Measurements from ENCODE around the gene FOXP1. TPM values are rescaled to one million over a fixed set of nuclear protein-coding genes. Genes with fewer than 3 reads are reported as not detected.

Gene FOXP1
- total RNA-seq, 1 donor, result 455 TPM

- H3K9me3 ChIP-seq (ENCODE audit: low read depth, low read length), result no peaks in the 10 kb centered on the region
- peaks cover 54% of the 10 kb centered on the region for H3K4me1 ChIP-seq (ENCODE audit: insufficient read depth, low read length)
- no peak overlapping the region for H3K4me3 ChIP-seq (ENCODE audit: low read length)
- H3K27me3 ChIP-seq (ENCODE audit: insufficient read depth, low read length), result no peaks in the 10 kb centered on the region
Observed at GRCh38 chr3:71487418-71487817, 96.1 kb downstream of the FOXP1 start.

GRCh38 chr3:71486831-71487230 is 96.7 kb downstream of the FOXP1 start:
- no peak overlapping the region for H3K4me3 ChIP-seq (ENCODE audit: low read length)
- H3K4me1 ChIP-seq (ENCODE audit: insufficient read depth, low read length), result peaks cover 53% of the 10 kb centered on the region
- H3K9me3 ChIP-seq (ENCODE audit: low read depth, low read length), result no peaks in the 10 kb centered on the region
- no peaks in the 10 kb centered on the region for H3K27me3 ChIP-seq (ENCODE audit: insufficient read depth, low read length)

- Histone ChIP-seq H3K9me3 (ENCODE audit: low read depth, low read length) (no peaks in the 10 kb centered on the region), H3K27me3 (ENCODE audit: insufficient read depth, low read length) (no peaks in the 10 kb centered on the region), H3K4me3 (ENCODE audit: low read length) (no peak overlapping the region), H3K4me1 (ENCODE audit: insufficient read depth, low read length) (peaks cover 52% of the 10 kb centered on the region)
Observed at GRCh38 chr3:71485896-71486295, 97.6 kb downstream of the FOXP1 start.

GRCh38 chr3:71484452-71484851 is 99.1 kb downstream of the FOXP1 start:
- H3K4me3 ChIP-seq (ENCODE audit: low read length), result no peak overlapping the region
- no peaks in the 10 kb centered on the region for H3K27me3 ChIP-seq (ENCODE audit: insufficient read depth, low read length)
- H3K9me3 ChIP-seq (ENCODE audit: low read depth, low read length), result no peaks in the 10 kb centered on the region
- peaks cover 56% of the 10 kb centered on the region for H3K4me1 ChIP-seq (ENCODE audit: insufficient read depth, low read length)

- Histone ChIP-seq H3K9me3 (ENCODE audit: low read depth, low read length) (no peaks in the 10 kb centered on the region), H3K4me1 (ENCODE audit: insufficient read depth, low read length) (peaks cover 57% of the 10 kb centered on the region), H3K4me3 (ENCODE audit: low read length) (no peak overlapping the region), H3K27me3 (ENCODE audit: insufficient read depth, low read length) (no peaks in the 10 kb centered on the region)
Observed at GRCh38 chr3:71484047-71484446, 99.5 kb downstream of the FOXP1 start.

GRCh38 chr3:71482771-71483170 is 100.8 kb downstream of the FOXP1 start:
- H3K27me3 ChIP-seq (ENCODE audit: insufficient read depth, low read length), result no peaks in the 10 kb centered on the region
- no peak overlapping the region for H3K4me3 ChIP-seq (ENCODE audit: low read length)
- H3K4me1 ChIP-seq (ENCODE audit: insufficient read depth, low read length), result peaks cover 59% of the 10 kb centered on the region
- H3K9me3 ChIP-seq (ENCODE audit: low read depth, low read length), result no peaks in the 10 kb centered on the region

- Histone ChIP-seq H3K4me1 (ENCODE audit: insufficient read depth, low read length) (peaks cover 30% of the 10 kb centered on the region), H3K27me3 (ENCODE audit: insufficient read depth, low read length) (no peaks in the 10 kb centered on the region), H3K4me3 (ENCODE audit: low read length) (no peak overlapping the region), H3K9me3 (ENCODE audit: low read depth, low read length) (no peaks in the 10 kb centered on the region)
Observed at GRCh38 chr3:71478568-71478967, 105.0 kb downstream of the FOXP1 start.

GRCh38 chr3:71476950-71477349 is 106.6 kb downstream of the FOXP1 start:
- Histone ChIP-seq H3K9me3 (ENCODE audit: low read depth, low read length) (no peaks in the 10 kb centered on the region), H3K4me1 (ENCODE audit: insufficient read depth, low read length) (peaks cover 20% of the 10 kb centered on the region), H3K27me3 (ENCODE audit: insufficient read depth, low read length) (no peaks in the 10 kb centered on the region), H3K4me3 (ENCODE audit: low read length) (no peak overlapping the region)

GRCh38 chr3:71469138-71469435 is 114.4 kb downstream of the FOXP1 start:
- Histone ChIP-seq H3K9me3 (ENCODE audit: low read depth, low read length) (no peaks in the 10 kb centered on the region), H3K4me1 (ENCODE audit: insufficient read depth, low read length) (peaks cover 41% of the 10 kb centered on the region), H3K27me3 (ENCODE audit: insufficient read depth, low read length) (no peaks in the 10 kb centered on the region)

GRCh38 chr3:71468311-71469137 is 115.0 kb downstream of the FOXP1 start:
- peaks cover 47% of the 10 kb centered on the region for H3K4me1 ChIP-seq (ENCODE audit: insufficient read depth, low read length)
- no peak overlapping the region for H3K4me3 ChIP-seq (ENCODE audit: low read length)
- no peaks in the 10 kb centered on the region for H3K27me3 ChIP-seq (ENCODE audit: insufficient read depth, low read length)

More at GRCh38 chr3:71469138-71469435, 114.4 kb downstream of the FOXP1 start:
- H3K4me3 ChIP-seq (ENCODE audit: low read length), result no peak overlapping the region

GRCh38 chr3:71466483-71466882 is 117.0 kb downstream of the FOXP1 start:
- no peaks in the 10 kb centered on the region for H3K9me3 ChIP-seq (ENCODE audit: low read depth, low read length)
- H3K4me1 ChIP-seq (ENCODE audit: insufficient read depth, low read length), result peaks cover 50% of the 10 kb centered on the region

More at GRCh38 chr3:71468311-71469137, 115.0 kb downstream of the FOXP1 start:
- H3K9me3 ChIP-seq (ENCODE audit: low read depth, low read length), result no peaks in the 10 kb centered on the region

GRCh38 chr3:71465371-71466036 is 118.0 kb downstream of the FOXP1 start:
- Histone ChIP-seq H3K4me3 (ENCODE audit: low read length) (no peak overlapping the region), H3K4me1 (ENCODE audit: insufficient read depth, low read length) (peaks cover 50% of the 10 kb centered on the region), H3K9me3 (ENCODE audit: low read depth, low read length) (no peaks in the 10 kb centered on the region), H3K27me3 (ENCODE audit: insufficient read depth, low read length) (no peaks in the 10 kb centered on the region)

More at GRCh38 chr3:71466483-71466882, 117.0 kb downstream of the FOXP1 start:
- no peak overlapping the region for H3K4me3 ChIP-seq (ENCODE audit: low read length)
- no peaks in the 10 kb centered on the region for H3K27me3 ChIP-seq (ENCODE audit: insufficient read depth, low read length)

- Histone ChIP-seq H3K4me3 (ENCODE audit: low read length) (no peak overlapping the region), H3K9me3 (ENCODE audit: low read depth, low read length) (no peaks in the 10 kb centered on the region), H3K27me3 (ENCODE audit: insufficient read depth, low read length) (no peaks in the 10 kb centered on the region), H3K4me1 (ENCODE audit: insufficient read depth, low read length) (peaks cover 48% of the 10 kb centered on the region)
Observed at GRCh38 chr3:71464613-71465012, 118.9 kb downstream of the FOXP1 start.

- Histone ChIP-seq H3K4me1 (ENCODE audit: insufficient read depth, low read length) (peaks cover 38% of the 10 kb centered on the region), H3K4me3 (ENCODE audit: low read length) (no peak overlapping the region), H3K27me3 (ENCODE audit: insufficient read depth, low read length) (no peaks in the 10 kb centered on the region), H3K9me3 (ENCODE audit: low read depth, low read length) (no peaks in the 10 kb centered on the region)
Observed at GRCh38 chr3:71463617-71464016, 119.9 kb downstream of the FOXP1 start.

- Histone ChIP-seq H3K9me3 (ENCODE audit: low read depth, low read length) (no peaks in the 10 kb centered on the region), H3K4me1 (ENCODE audit: insufficient read depth, low read length) (peaks cover 39% of the 10 kb centered on the region), H3K4me3 (ENCODE audit: low read length) (no peak overlapping the region), H3K27me3 (ENCODE audit: insufficient read depth, low read length) (no peaks in the 10 kb centered on the region)
Observed at GRCh38 chr3:71462586-71462985, 120.9 kb downstream of the FOXP1 start.

Measured in mononuclear cell (primary cell).